Hematopoietic multipotent progenitor cell treated with erythropoietin and hydrocortisone succinate and interleukin-3 and kit ligand, for 15 days (in vitro differentiated cells): ENCODE measurements around the gene ADAMTSL4.

Source experiments
- DNase-seq: peaks from one replicate; pipeline ENCODE4 v3.0.0-alpha.2; 2015; ENCODE audit warnings: low spot score

The ADAMTSL4 gene

DNA sequence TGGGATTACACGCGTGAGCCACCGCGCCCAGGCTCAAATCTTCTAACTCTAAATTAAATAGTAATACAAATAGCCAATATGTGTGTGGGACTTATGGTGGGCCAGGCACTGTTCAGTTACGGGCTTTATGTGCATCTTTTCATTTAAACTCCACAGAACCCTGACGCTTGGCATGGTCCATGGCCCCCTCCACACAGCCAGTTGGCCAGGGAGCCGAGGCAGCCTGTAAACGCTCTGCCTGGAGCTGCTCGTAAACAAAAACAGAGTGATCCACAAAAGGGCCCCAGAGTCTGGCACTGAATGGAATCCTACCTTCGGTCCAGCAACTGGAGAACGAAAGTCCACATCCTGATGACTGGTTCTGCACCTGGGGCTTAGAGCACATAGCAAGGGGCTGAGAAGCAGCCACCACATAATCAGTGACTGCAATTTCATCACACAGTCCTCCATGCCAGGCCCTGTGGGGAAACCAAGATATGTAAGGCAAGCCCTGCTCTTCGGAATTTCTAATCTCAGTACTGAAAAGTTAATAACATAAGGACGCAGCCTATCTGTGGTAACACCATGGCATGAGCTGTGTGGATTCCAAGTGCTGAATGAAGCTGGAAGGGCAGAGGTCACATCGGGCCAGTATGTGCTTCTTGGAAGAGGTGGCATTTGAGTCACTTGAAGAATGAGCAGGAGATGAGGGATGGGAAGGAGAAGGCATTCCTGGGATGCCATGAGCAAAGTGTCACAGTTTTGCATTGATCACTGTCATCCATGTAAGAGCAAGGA is 13.5 kb upstream of the ADAMTSL4 start:
- no peak for DNase-seq

DNA sequence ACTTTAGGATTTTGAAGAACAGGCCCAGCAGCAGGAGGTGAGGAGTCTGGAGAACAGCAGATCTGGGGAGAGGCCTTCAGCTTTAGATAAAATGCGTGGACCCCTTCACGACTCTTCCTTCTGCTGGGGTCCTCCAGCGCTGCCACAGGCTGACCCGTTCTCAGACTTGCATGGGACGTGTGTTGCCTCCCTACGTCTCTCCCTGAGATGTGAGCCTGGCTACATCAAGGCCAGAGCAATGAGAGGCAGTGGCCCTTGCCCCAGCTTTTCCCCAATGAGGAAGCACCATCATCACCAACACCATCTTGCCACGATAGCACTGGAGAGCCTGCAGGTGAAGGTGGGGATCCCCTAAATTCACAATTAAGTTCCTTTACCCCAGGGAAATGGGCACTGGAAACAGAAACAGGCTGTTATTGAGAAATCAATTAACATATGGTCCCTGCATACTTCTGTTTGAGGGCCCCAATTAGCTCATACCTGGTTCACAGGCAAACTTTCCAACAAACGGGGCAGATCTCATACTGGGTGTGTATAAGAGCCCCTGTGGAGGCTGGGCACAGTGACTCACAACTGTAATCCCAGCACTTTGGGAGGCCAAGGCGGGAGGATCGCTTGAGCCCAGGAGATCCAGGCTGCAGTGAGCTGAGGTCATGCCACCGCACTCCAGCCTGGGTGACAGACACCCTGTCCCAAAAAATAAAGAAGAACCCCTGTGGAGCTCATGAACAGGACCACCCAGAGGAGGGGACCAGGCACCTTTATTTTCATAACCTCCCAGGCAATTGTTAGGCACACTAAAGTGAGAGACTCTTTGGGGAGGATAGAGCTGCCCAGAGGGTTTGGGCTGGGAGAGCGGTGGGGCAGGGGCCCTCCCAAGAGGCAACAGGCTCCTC is 12.1 kb upstream of the ADAMTSL4 start:
- no peak for DNase-seq

DNA sequence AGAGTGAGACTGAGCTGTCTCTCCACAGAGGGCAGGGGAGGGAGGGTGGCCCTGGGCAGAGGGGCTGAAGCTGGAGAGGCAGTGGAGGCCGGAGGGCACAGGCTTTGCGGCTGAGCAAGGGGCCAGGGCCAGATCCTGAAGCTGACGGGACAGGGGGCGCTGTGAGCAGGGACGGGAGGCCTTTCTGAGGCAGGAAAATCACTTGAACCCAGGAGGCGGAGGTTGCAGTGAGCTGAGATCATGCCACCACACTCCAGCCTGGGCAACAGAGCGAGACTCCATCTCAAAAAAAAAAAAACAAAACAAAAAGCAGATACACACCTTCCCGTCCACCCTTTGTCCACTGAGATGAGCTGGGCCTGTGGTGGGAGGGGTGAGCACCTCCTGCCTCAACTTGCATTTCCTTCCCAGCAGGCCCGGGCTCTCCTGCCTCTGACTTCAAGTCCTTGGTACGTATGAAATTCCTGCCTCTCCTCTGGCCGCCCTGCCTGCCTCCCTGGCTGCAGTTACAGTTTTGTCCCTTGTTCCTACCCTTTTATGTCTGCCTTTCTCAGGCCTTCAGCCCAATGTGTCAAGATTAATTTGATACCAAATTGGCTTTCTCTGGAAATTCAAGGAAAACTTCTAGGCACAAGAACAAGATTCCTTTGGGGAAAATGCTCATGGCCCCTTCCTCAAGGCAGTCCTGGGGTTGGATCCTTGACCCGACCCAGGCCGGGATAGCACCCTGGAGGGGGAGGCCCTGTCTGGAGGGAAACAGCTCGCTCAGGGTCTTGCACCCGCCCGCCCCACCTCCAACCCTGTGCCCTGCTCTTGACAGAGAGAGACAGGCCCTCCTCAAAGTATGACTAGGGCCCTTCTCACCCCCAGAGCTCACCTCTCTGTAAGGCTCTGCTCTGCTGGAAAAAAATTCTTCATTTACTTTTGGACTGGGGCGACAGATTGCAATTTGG is 11.2 kb upstream of the ADAMTSL4 start:
- DNase-seq = no peak

DNA sequence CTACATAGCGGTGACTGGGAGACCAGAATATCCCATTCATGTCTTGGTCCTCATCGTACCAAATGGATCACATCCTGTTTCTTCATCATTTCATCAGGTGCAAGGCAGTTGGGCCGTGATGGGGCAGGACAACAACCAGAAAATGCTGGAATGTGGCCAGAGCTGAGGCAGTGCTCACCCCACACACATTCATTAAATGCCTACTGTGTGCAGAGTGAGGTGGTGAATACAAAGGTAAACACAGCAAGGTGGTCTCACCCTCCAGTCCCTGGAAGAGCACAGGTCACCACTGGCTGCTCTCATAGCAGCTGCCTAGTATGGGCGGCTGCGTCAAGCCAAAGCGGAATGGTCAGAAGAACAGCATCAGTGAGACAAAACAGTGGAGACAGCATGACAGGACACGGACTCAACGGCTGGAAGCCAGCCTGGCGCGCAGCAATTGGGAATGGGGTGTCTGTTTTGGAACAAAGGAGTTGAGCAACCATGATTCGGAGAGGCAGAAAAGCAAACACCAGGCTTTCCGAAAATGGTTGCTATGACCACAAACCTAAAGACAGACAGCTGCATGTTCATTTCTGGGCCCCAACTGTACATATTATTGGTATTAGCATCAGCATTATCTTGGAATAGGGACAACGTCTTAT is 5.6 kb upstream of the ADAMTSL4 start:
- DNase-seq = no peak

DNA sequence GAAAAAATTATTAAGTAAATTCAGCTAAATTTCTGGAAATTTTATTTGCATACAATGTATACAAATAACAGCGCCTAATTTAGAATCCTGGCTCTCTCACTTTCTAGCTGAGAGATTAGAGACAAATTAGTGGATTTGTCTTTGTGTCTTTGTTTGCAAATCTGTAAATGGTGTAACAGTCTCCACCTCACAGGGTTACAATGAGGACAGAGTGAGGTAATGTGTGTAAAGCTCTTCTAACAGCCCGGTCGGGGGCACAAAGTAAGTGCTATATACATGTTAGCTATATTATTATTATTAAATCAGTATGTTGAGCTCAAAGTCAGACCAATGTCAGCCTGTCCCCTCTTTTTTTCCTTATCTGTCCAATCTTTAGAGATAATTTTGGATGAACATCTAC is 5.0 kb upstream of the ADAMTSL4 start:
- DNase-seq = no peak

DNA sequence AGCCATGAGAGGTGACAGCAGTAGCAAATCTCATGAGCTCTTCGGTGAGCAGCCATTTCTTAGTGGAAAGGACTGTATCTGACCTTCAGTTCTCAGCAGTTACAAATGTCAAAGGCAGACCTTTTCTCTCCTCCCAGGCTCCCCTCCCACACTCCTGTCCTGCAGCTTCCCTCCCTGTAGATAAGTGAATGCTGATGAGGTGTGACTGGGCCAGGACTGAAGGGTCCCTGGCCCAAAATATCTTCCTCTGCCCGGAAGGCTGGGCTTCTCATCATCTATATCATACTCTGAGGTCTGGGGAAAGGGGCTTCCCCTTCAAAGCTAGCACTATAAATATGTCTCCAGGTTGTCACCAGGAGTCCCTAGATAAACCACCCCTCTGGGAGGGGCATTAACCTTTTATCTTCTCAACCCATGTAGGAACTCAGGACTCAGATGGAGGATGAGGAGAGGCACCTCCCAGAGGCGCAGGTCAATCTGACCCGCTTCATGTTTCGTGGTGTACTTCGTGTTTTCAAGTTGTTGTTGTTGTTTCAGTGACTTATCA is 3.6 kb upstream of the ADAMTSL4 start:
- peak; percentile 44 for DNase-seq

DNA sequence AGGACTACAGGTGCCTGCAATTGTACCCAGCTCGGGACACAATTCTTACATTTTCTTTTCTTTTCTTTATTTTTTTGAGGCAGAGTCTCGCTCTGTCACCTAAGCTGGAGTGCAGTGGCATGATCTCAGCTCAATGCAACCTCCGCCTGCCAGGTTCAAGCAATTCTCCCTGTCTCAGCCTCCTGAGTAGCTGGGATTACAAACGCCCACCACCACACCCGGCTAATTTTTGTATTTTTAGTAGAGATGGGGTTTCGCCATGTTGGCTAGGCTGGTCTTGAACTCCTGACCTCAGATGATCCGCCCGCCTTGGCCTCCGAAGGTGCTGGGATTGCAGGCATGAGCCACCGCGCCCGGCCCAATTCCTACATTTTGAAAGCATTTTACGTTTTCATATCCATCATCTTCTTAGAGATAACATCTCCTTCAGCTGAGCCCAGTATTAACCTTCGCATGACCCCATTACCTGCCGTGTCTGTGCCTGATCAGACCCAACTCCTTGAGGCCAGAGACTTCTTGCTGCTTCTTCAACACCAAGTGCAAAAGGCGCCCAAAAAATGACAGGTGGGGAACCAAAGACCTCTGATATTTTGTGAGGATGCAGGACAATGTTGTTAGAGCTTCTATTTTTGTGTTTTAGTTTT is 2.8 kb upstream of the ADAMTSL4 start:
- DNase-seq = no peak

DNA sequence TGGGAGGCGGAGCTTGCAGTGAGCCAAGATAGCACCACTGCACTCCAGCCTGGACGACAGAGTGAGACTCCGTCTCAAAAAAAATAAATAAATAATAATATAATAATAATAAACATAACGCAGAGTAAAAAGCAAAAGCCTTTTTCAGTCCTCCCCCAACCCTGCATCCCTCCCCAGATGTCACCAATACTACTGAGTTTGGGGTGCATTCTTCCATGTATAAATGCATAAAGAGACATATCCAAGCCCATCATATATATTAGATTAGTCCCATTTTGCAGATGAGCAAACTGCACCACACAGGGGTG is 930 bp upstream of the ADAMTSL4 start:
- no peak for DNase-seq

DNA sequence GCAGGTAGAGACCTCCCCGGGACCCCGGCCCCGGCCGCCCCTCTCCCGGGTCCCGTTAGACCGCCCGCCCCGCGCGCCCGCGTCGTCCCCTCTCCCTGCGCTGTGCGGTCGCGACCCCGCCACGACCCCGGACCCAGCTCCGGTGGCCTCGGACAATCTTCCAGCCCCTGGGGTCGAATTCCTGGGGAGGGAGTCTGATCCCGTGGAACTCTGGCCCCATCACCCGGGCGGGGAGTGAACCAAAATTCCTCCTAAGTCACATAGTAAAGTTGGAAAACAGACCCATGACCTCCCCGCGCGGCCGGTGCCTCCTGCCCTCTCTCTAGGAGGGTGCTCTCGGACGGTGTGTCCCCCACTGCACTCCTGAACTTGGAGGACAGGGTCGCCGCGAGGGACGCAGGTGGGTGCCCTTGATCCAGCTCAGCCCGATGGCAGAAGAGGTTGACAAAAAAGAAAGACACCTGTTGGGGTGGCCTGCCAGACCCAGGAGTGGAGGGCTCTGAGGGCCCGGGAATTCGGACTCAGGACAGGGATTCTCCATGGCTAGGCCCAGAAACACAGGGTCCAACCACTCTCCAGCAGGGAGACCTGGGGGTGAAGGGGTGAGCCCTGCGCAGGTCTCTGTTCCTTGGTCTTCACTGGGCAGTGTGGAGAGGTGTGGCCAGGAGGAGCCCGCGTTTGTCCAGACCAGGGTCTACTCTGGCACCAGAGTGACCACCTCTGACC is 451 bp downstream of the ADAMTSL4 start:
- DNase-seq = no peak

DNA sequence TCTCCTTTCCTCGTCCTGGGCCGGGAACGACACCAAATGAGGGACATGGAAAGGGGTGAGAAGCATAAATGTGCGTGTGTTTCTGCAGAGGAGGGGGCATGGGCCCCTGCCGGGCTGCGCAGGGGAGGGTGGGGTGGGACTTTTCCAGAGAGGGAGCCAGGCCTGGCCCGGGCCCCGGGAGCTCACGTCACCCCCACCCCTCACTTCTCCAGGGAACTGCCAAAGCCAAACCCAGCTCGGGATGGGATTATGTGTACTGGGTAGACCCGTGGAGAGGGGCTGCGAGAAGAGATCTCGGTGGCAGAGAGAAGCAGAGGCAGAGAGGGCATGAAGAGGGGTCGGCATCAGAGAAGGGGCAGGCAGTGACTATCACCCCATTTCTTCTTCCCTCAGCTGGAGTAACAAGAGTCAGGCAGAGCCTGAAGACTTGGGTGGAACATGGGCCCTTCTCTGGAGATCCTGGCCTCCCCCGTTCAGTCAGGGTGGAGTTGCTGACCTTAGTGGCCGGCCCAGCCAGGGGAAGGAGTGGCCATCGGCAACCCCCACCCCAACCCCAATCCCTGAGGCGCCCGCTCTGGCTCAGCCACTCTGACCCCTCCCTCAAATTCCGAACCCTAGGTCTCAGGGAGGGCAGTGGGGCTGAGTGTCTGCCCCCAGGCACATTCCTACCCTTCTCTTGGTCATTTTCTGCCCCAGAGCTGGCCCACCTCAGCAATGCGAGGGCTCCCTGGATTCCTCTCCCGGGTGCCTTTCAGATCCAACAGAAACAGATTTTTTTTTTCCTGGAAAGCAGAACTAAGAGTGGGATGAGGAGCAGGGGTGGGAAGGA is 1.2 kb downstream of the ADAMTSL4 start:
- no peak for DNase-seq

DNA sequence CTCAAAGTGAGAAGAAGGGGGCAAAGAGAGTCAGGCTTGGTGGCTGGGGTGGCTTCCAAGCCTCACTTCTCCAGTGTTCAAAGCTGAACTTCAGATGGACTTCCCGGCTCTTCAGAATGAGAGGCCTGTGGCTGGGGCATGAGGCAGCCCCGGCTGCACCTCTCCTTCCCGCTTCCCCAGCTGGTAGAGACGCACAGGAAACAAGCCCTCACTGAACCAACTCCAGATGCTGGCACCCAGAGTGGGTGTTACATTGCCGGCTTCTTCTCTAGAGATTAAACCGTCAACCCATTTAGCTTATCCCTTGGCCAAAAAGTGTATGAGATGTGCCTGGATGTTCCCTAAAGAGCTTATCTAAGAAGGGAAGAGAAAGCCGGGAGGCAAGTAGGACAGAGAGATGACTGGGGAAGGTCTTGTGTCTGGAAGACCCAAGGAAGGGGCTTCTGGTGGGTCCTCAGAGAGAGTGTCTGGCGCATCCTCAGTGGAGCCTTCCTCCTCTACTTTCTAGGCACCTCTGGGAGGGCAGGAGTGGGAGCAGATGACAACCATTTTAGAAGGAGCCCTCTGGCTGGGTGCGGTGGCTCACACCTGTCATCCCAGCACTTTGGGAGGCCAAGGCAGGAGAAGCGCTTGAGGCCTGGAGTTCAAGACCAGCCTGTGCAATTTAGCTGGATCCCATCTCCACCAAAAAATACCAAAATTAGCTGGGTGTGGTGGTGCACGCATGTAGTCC is 2.0 kb downstream of the ADAMTSL4 start:
- DNase-seq = no peak

DNA sequence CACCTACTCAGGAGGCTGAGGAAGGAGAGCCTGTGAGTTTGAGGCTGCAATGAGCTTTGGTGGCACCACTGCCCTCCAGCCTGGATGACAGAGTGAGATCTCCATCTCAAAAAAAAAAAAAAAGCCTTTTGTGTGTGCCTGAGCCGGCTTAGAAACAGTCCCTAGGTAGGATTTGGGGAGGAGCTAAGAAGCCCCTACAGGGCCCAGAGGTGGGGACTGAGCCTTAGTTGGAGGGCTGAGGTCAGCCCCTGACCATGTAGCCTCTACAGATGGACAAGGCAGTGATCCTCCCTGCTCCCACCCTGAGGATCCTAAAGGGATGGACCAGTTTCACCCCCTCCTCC is 2.5 kb downstream of the ADAMTSL4 start:
- DNase-seq = no peak

DNA sequence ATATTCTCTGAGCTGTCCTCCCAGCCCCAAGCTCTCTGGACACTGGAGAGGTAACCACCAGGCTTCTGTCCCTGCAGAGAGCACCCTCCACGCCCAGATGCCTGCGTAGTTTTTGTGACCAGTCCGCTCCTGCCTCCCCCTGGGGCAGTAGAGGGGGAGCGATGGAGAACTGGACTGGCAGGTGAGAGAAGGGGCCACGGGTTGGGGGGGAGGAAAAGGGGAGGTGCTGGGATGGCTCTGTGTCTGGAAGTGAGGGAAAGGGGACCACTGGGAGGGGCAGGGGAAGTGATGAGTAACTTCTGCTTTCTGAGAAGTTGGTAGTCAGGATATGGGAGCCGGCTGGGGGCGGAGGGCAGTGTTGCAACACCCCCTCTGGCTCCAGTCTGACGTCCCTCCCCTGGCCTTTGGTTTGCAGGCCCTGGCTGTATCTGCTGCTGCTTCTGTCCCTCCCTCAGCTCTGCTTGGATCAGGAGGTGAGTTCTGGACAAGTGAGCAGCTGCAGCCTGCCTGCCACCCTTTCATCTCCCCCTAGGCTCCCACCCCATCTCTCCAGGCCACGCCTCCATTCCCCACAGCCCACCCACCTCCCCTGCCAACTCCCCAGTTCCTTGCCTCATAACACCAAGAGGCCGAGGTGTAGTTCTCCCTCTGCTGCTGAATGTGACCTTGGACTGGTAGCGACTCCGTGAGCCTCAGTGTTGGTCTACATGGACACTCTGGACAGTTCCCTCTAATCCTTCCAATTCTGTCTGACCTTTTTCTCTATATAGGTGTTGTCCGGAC is 3.1 kb downstream of the ADAMTSL4 start:
- no peak for DNase-seq

DNA sequence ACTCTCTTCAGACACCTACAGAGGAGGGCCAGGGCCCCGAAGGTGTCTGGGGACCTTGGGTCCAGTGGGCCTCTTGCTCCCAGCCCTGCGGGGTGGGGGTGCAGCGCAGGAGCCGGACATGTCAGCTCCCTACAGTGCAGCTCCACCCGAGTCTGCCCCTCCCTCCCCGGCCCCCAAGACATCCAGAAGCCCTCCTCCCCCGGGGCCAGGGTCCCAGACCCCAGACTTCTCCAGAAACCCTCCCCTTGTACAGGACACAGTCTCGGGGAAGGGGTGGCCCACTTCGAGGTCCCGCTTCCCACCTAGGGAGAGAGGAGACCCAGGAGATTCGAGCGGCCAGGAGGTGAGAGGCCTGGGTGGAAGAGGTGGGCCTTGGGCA is 3.7 kb downstream of the ADAMTSL4 start:
- DNase-seq = no peak

DNA sequence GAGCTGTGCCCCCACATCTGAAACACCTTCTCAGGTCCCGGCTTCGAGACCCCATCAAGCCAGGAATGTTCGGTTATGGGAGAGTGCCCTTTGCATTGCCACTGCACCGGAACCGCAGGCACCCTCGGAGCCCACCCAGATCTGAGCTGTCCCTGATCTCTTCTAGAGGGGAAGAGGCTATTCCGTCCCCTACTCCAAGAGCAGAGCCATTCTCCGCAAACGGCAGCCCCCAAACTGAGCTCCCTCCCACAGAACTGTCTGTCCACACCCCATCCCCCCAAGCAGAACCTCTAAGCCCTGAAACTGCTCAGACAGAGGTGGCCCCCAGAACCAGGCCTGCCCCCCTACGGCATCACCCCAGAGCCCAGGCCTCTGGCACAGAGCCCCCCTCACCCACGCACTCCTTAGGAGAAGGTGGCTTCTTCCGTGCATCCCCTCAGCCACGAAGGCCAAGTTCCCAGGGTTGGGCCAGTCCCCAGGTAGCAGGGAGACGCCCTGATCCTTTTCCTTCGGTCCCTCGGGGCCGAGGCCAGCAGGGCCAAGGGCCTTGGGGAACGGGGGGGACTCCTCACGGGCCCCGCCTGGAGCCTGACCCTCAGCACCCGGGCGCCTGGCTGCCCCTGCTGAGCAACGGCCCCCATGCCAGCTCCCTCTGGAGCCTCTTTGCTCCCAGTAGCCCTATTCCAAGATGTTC is 4.3 kb downstream of the ADAMTSL4 start:
- no peak for DNase-seq

DNA sequence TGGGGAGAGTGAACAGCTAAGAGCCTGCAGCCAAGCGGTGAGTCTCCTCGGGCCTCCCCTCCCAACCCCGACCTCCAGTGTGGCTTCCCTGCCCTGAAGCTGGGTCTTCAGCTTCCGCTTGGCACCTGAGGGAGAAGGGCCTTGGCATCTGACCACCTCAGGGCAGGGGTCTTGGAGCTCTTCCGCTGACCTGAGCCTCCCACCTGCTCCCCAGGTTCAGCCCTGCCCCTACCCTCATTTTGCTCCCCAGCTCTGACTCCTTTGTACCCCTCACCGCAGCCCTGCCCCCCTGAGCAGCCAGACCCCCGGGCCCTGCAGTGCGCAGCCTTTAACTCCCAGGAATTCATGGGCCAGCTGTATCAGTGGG is 4.9 kb downstream of the ADAMTSL4 start:
- no peak for DNase-seq

DNA sequence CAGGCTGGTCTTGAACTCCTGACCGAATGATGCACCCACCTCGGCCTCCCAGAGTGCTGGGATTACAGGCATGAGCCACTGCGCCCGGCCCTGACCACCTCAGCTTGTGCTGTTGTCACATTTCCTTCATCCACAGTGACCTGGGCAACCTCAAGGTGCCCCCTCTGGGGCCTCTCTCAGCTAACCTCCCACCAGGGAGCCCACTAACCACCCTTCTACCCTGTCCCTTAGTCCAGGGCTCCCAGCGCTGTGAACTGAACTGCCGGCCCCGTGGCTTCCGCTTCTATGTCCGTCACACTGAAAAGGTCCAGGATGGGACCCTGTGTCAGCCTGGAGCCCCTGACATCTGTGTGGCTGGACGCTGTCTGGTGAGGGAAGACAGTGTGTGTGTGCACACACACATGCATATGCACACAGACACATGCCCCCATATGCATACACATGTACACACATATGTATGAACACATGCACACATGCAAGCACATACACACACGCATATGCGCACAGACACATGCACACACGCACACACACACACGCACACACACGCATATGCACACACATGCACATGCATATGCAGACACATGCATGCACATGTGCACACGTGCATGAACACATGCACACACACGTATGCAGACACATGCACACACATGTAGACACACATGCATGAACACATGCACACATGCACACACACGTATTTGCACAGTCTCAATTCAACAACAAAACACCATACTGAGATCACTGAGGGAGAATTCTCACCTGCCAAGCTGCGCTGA is 6.2 kb downstream of the ADAMTSL4 start:
- DNase-seq = no peak
